Measurements from ENCODE around the gene SF3B5.
"Not testable (repeated sequence)": the region's sequence is repeated elsewhere in the genome, so short reads cannot be mapped to it uniquely, and the experiment has no call there.

The SF3B5 gene

DNA sequence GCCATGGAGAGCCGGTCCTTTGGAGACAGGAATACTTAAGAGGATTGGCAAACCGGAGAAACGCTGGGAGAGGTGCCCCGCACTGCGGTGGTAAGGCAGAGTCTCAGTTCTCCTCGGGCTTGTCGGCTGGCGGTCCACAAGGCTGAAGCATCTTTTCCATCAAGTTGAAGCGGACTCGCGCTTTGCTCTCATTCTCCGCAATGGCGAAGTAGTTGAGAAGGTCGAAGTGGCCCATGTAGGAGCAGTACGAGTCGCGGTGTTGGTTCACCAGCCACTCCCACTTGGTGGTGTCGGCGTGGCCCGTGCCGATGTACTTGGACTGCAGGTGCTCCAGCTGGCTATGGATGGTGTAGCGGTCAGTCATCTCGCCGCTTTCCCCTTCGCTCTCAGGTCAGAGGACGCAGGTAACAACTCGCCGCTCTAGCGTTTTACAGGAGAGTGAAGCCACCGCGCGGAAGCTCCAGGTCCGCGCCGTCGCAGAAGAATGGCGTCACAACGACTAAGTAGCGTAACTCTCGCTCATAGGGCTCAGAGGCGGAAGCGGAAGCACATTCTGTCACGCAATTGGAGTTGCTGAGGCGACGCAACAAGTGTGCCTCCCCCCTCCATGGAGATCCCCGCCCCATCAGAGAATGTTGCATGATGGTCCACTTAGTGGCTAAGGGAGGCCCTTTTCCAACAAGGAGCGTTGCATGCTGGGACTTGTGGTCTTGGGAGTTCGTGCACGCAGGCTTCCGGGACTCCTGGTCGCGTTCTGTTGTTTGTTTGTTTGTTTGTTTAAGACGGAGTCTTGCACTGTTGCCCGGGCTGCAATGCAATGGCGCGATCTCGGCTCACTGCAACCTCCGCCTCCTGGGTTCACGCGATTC, at the start of gene SF3B5:
TSS of gene SF3B5 (minus strand) at position 440 of the 869 bp plus-strand sequence. CDS start at position 364, 76 bp downstream.
- peak; percentile 100 for DNase-seq

DNA sequence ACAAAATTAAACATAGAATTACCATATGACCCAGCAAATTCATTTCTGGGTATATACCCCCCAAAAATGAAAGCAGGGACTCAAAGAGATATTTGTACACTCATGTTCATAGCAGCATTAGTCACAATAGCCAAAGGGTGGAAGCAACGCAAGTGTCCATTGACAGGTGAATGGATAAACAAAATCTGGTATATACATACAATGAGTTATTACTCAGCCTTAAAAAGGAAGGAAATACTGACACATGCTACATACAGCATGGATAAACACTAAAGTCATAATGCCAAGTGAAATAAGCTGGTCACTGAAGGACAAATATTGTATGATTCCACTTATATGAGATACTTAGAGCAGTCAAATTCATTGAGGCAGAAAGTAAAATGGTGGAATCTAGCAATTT, 49.6 kb upstream of the SF3B5 start:
- no peak for DNase-seq

DNA sequence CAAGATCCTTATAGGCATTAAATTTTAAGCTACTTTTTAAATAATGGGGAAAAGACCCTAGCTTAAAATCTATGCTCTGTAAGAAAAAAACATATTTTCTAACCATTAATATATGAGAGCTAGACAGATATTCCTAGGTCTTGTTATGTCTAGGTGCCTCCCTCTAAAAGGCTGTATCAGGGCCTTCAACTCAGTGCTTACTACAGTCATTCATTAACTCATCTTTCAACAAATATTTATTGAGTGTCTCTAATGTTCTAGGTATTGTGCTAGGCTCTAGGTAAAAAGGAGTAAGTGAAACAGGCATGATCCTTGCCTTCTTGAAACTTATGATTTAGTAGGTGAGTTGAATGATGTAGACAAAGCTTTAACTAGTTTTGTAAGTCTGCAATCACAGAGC, 48.5 kb upstream of the SF3B5 start:
- no peak for DNase-seq

- no peak for DNase-seq
Observed at GRCh38 chr6:144143106-144143505, 47.7 kb upstream of the SF3B5 start.

DNA sequence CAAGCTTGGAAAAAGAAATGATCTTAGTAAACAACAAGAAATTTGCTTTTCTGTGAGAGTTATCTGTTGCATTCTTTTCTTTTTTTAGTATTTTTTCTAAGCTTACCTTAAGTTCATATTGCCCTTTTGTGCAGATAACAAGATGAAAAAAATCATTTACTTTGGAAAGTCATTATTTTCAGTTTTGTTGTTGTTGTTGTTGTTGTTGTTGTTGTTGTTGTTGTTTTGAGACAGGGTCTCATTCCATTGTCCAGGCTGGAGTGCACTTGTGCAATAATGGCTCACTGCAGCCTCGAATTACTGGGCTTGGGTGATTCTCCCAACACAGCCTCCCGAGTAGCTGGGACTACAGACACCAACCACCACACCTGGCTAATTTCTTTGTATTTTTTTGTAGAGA, 46.1 kb upstream of the SF3B5 start:
- no peak for DNase-seq

- DNase-seq: no peak
Observed at GRCh38 chr6:144140867-144141266, 45.5 kb upstream of the SF3B5 start.

- DNase-seq: no peak
Observed at GRCh38 chr6:144139817-144140216, 44.4 kb upstream of the SF3B5 start.

DNA sequence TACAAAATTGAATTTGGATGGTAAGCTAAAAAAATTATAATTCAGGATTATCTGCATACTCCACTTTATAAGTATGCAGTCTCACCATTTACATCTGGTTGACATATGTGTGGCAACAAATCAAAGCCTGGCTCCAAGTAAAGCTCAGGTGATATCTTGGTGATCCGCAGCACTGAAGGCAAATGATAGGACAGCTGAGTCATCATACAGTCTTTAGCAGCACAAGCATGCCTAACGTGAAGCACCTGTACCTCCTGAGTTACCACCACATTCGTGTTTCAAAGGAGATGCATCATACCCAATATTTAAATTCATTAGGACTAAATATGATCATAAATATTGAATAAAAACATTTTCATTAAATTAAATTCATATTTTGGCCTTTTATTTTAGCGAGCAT, 43.2 kb upstream of the SF3B5 start:
- no peak for DNase-seq

DNA sequence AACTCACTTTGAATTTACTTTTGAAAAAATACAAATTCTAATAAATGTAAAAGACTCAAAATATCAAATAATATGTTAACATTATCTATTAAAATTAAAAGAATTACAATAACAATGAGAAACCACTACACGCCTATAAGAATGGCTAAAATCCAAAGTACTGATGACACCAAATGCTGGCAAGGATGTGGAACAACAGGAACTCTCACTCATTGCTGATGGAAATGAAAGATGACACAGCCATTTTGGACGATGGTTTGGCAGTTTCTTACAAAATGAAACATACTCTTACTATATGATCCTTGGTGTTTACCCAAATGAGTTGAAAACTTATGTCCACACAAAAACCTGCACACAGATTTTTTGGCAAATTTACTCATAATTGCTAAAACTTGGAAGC, 39.4 kb upstream of the SF3B5 start:
- no peak for DNase-seq

DNA sequence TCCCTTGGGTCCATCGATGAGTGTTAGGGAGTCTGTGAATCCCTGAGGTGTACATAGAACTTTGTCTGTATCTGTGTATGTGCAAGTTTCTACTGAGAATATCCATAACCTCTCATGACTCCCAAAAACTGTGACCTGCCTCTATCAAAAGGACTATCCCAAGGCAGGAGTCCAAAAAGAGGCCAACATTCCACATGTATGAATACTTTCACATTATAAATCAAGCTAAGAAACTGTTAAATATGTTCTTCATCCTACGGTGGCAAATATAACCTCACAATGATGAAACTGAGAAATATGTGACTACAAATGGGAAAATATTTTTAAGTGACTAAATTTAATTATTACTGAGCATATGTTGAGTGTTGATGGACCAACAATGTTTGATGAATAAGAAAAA, 38.8 kb upstream of the SF3B5 start:
- no peak for DNase-seq

- DNase-seq: no peak
Observed at GRCh38 chr6:144133225-144133821, 38.0 kb upstream of the SF3B5 start.

- not testable (repeated sequence) for DNase-seq
Observed at GRCh38 chr6:144132167-144132690, 36.9 kb upstream of the SF3B5 start.

GRCh38 chr6:144131248-144131709, 35.9 kb upstream of the SF3B5 start:
- no peak for DNase-seq

- no peak for DNase-seq
Observed at GRCh38 chr6:144129469-144129868, 34.1 kb upstream of the SF3B5 start.

DNA sequence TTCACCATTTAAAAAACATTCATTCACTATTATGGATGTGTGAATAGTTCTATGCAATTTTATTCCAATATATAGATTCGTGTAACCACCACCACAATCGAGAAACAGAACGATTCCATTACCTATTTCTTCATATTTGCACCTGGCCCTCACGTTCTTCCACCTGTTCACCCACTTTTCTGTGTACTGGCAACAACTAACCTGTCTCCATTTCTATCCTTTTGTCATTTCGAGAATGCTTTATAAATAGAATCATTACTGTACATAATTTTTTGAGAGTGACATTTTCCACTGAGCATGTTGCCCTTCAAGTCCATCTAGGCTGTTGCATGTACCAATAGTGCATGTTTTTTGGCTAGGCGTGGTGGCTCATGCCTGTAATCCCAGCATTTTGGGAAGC, 31.7 kb upstream of the SF3B5 start:
- no peak for DNase-seq

DNA sequence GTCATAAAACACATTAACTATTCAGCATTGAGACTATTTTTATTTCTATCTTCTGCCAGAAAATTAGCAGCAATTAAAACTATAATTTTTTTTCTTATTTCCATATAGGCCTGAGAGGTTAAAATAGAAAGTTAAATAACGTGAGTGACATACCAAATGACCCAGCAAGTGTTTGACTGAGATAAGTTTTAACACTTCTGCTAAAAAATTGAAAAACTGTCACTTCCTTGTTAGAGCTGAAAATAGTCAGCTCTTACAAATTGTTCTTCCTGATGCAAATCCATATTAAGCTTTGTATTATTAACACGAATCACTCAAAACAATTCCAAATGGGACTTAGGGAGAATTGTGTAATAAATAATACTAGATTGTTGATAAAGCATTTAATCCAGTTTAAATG, 28.5 kb upstream of the SF3B5 start:
- no peak for DNase-seq

DNA sequence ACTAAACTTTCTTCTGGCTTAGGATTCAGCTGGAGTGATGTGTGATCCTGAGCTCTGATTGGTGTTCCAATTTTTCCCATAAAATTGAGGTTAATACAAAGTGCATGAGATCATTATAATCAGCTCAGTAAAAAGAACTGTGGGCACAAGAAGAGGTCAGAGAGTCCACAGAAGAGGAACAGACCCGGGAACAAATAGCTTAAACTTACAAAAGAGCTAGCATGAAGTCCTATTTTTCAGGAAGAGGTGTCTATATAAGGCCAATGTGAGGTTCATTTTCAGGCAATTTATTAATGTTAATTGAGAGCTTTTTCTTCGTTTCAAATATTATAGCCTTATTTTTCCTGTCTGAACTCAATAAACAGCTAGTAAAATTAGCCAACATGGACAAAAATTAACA, 28.0 kb upstream of the SF3B5 start:
- no peak for DNase-seq

DNA sequence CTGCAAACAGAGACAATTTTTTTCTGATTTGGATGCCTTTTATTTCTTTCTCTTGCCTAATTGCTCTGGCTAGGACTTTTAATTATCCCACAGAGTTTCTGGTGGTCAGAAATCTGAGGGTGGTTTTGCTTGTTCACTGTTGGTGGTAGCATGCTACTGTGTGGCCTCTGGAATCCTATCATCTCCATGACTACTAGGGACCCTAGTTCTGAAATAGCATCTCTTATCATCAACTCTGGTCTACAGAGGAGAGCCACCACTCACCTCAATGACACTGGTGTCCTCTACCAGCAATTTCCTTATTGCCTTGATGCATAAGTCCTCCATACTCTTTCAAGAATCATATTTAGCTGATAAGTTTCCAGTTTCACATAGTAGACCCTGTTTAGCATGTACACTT, 27.5 kb upstream of the SF3B5 start:
- DNase-seq: no peak

GRCh38 chr6:144119376-144119775, 24.0 kb upstream of the SF3B5 start:
- DNase-seq: no peak

GRCh38 chr6:144115219-144115618, 19.8 kb upstream of the SF3B5 start:
- no peak for DNase-seq

- no peak for DNase-seq
Observed at GRCh38 chr6:144113366-144113765, 18.0 kb upstream of the SF3B5 start.

DNA sequence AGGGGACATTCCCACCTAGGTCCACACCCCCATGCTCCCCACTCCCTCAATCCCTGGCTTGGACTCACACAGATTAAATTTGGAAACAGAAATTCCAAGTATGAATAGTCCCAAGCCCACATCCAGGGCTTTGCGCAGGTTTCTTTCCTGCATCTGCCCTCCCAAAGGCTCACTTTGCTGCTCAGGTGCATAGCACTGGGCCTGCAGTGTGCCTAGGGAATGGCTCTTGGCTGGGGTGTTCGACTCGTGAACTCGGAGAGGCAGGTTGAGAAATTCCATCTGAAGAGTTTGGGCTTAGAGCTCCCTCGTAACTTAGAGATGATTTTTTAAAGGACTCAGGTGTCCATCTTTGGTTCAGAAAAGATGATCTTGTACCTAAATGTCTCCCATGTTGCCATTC, 14.8 kb upstream of the SF3B5 start:
- no peak for DNase-seq

- no peak for DNase-seq
Observed at GRCh38 chr6:144106206-144106605, 10.8 kb upstream of the SF3B5 start.

- peak; percentile 69 for DNase-seq
Observed at GRCh38 chr6:144104898-144105487, 9.6 kb upstream of the SF3B5 start.
